ENCODE results near the gene LIN28A.
"Not testable (repeated sequence)": the region's sequence is repeated elsewhere in the genome, so short reads cannot be mapped to it uniquely, and the experiment has no call there.

Gene LIN28A, protein sequence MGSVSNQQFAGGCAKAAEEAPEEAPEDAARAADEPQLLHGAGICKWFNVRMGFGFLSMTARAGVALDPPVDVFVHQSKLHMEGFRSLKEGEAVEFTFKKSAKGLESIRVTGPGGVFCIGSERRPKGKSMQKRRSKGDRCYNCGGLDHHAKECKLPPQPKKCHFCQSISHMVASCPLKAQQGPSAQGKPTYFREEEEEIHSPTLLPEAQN

DNA sequence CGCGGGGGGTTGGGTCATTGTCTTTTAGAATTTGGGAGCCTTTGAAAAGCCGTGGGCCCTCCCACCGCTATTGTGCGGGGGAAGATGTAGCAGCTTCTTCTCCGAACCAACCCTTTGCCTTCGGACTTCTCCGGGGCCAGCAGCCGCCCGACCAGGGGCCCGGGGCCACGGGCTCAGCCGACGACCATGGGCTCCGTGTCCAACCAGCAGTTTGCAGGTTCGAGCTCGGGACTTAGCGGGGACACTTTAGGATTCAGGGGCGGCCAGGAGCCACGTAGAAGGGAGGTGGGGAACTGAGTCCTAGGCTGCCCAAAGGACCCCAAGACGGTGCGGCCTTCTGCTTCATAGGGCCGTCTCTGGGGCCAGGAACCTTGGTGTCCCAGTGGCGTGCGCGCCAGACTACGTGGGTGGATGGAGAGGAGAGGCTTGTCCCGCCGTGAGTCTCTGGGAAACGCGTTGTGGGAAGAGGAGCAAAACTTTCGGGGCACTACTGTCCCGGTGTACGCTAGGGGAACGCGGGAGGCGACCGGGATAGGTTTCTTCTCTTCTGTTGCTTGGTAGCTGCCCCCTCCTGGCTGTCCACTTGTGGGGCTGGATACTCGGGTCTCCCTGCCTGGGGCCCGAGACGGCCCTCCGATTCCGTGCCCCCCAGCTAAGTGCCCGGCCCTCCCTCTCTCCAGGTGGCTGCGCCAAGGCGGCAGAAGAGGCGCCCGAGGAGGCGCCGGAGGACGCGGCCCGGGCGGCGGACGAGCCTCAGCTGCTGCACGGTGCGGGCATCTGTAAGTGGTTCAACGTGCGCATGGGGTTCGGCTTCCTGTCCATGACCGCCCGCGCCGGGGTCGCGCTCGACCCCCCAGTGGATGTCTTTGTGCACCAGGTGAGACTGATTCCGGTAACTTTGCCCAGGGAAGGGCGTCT lies at the start of gene LIN28A:
LIN28A (plus strand) TSS at position 112 of the 918 bp plus-strand sequence; CDS start at position 187, 75 bp downstream.
- no peak for DNase-seq

GRCh38 chr1:26361605-26362122 lies 49.0 kb upstream of the LIN28A start:
- no peak for DNase-seq

GRCh38 chr1:26362331-26362730 lies 48.3 kb upstream of the LIN28A start:
- no peak for DNase-seq

DNA sequence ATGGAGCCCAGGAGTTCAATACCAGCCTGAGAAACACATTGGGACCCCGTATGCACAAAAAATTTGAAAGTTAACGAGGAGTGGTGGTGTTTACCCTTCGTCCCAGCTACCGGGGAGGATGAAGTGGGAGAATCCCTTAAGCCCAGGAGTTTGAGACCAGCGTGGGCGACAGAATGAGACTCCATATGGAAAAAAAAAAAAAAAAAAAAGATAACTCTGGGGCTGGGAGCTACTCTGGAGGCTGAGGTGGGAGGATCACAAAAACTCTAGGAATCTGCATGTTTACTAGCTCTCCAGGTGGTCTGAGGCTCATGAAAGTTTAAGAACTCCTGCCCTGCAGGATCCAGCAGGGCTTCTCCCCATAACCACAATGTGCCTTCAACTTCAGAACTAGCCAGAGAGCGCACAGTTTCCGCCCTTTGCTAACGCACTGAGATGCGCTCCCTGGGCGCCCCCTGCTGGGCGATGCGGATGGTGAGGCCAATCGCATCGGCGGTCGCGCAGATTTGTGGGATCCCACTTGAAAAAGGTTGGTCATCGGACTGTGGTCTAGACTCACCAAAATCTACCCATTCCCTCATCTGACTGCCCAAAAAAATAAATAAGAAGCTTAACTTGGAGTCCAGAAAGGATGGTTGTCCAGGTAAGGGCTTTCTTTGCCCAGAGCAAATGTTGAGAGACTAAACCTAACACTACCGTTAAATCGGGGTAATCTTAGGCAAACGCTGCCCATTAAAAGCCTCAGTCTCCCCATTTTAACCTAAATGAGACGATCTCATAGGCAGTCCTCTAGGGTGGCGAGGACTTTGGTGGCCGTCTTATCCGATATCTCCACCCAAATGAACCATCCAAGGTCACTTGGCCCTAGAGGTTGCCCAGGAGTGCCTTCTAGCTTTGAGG lies 46.8 kb upstream of the LIN28A start:
- DNase-seq: peak; percentile 4

DNA sequence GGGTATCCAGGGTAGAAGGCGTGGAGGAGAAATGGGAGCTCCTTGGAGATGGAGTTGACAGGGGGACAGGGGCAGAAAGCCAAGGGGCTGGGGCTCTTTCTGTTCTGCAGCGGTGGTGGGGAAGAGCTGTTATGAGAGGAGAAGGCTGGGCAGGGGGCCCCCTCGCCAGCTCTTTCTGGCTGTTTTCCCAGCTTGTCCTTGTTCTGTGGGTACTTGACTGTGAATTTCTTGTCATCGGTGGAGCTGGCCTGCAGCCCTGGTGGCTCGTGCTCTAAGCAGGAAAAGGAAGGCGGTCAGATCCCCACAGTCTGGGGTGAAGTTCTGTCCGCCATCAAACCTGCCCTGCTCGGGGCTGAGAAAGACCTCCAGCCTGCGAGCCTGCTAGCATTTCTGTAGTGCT lies 45.7 kb upstream of the LIN28A start:
- DNase-seq: no peak

DNA sequence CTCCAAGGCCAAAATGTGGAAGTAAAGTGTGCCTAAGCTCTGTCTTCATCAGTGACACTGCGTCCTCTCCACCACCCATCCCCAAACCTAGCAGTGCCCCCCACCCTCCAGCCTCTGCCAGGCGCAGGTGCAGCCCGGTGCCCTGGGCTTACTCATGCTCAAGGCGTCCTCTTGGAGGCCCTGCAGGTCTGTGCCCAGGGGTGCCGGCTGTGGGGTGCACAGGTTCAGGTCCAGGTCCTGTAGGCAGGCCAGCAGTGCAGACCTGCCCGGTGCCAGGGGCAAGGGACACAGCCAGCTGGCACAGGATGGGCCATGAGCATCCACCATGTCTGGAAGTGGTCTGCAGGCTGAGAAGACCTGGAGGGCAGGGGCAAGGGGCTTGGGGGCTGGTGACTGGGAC lies 43.2 kb upstream of the LIN28A start:
- no peak for DNase-seq

DNA sequence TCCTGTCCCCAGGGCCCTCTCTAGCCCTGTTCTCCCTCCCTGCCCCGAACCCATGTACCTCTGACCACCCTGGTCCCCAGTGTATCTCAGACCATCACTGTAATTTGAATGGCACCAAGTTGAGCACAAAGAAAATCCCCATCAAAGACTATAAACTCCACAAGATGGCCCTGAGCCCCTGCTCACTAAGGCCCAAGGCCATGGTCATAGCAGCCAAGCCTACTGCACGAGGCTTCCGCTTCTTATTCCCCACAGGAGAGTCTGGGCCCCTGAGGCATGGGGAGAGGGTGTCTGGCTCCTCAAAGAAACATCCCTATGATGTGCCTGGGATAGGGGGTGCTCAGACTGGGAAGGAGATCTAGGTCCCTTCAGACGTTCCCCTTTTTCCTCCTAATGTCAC lies 42.6 kb upstream of the LIN28A start:
- DNase-seq: no peak

DNA sequence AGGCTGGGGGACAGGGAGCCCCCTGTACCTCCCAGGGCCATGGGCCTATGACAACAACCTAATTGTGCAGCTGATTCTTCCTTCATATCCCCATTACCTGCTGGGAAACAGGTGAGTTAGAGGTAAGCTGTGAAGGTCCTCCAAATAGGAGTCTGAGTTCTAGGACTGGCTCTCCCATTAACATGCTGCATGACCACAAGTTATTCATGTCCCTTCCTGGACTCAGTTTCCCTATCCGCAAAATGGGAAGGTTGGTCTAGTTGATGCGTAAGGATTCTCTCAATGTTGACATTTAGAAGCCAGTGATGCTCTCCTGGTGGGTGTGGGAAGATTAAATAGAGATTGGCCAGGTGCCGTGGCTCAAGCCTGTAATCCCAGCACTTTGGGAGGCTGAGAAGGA lies 42.1 kb upstream of the LIN28A start:
- no peak for DNase-seq

DNA sequence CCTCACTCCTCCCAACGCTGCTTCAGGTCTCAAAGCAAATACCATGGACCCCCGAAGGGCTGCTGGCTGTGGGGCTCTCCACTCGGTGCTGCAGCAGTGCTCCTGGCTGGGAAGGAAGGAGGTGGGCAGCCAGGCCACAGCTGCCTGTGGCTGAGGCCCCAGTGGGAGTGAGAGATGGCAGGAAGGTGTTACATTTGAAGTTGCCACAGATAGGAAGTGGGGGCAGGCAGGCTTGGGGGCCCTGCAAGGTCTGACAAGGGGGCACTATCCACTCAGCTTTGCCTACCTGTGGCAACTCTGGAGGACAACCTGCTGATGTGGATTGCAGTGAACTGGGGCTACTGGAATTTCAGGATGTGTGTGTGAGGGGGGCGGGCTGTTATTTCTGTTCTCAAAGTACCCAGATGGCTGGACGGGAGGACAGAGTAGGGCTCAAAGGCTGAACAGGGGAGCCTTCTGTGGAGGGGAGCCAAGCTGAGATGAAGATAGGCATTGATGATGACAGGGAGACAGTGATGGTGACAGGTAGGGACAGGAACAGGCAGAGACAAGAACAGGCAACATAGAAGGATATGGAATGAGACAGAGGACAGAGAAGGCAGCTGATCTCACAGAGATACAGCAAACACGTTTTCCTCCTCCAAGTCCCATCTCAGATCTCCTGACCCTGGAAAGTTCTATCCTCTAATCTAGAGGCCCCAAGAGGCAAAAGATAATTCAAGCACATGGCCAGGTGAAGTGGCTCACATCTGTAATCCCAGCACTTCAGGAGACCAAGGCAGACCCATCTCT lies 39.8 kb upstream of the LIN28A start:
- DNase-seq: no peak

DNA sequence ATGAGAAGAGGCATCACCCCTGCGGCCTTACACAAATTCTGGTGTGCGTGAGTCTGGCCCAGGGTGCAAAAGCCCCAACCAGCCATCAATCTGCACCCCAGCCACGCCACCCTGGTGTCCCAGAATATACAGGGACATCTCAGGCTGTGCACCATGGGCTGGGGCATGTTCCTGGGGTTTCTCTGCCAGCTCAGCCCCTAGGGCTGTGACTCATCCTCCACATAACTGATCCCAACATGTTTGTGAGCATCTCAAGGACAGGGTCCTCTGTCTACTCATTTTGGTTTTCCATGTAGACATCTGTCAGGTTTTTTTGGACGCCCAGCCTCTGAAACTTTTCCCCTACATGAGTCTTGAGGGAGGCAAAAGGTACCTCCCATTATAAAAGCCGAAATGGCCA lies 38.6 kb upstream of the LIN28A start:
- no peak for DNase-seq

DNA sequence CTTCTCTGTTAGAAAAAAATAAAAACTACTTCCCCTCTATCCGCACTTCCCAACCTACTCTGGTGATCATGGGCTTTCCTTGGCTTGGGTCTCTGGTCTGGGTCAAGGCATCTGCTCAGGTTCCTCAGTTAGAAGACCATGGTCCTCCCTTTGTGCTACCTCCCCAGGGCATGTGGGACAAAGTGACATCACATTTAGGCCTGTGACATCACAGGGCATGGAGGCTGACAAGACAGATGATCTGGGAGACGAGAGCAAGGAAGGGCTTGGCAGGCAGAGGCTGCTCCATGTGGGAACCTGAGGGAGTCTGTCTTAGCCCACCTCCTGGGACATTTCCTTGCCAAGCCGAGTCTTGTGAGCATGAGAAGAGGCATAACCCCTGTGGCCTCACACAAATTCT lies 38.0 kb upstream of the LIN28A start, which contains the start of gene ZNF683:
ZNF683 (minus strand) TSS at position 140 of the 400 bp plus-strand sequence. CDS start 4,179 bp downstream, outside the sequence.
- DNase-seq: not testable (repeated sequence)

GRCh38 chr1:26373281-26373680 lies 37.3 kb upstream of the LIN28A start:
- DNase-seq: no peak

- no peak for DNase-seq
These were observed 36.8 kb upstream of the LIN28A start for GRCh38 chr1:26373789-26374188.

DNA sequence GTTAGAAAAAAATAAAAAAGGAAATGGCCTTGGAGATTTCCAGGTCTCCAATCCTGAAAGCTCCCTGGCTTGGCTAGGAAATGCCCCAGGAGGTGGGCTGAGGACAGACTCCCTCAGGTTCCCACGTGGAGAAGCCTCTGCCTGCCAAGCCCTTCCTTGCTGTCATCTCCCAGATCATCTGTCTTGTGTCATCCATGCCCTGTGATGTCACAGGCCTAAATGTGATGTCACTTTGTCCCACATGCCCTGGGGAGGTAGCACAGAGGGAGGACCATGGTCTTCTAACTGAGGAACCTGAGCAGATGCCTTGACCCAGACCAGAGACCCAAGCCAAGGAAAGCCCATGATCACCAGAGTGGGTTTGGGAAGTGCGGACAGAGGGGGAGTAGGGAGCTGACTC lies 36.3 kb upstream of the LIN28A start:
- not testable (repeated sequence) for DNase-seq

- DNase-seq: no peak
These were observed 35.5 kb upstream of the LIN28A start for GRCh38 chr1:26375081-26375480.

DNA sequence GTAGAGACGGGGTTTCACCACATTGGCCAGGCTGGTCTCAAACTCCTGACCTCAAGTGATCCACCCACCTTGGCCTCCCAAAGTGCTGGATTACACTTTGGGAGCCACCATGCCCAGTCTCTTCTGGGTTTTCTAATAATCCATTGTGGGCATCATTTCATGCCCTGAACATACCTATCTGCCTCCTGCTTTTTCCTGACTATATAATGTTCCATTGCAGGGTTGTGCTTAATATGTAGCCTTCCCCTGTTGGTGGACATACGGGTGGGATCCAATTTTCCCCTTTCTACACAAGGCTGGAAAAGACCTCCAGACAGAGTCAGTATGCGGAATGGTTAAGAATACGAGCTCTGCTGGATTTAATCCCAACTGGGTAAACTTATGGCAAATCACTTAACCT lies 34.6 kb upstream of the LIN28A start:
- DNase-seq: no peak

GRCh38 chr1:26378088-26378878 lies 32.3 kb upstream of the LIN28A start:
- DNase-seq: peak; percentile 62

- no peak for DNase-seq
These were observed 31.8 kb upstream of the LIN28A start for GRCh38 chr1:26378879-26379251.

DNA sequence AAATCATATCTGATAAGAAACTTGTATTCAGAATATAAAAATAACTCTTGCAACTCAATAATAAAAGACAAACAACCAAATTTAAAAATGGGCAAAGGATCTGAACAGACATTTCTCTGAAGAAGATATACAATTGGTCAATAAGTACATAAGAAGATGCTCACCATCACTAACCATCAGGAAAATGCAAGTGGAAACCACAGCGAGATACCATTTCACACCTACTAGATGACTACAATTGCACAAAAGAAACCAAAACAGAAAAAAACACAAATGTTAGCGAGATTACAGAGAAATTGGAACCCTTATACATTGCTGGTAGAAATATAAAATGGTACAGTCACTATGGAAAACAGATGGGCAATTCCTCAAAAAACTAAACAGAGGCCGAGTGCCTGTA lies 26.5 kb upstream of the LIN28A start:
- no peak for DNase-seq

- DNase-seq: not testable (repeated sequence)
These were observed 25.6 kb upstream of the LIN28A start for GRCh38 chr1:26385063-26385462.

- DNase-seq: no peak
These were observed 23.2 kb upstream of the LIN28A start for GRCh38 chr1:26387447-26387846.
